GF-D8 (cell line): ENCODE measurements around the gene SLC8A1.

Experiments used
- DNase-seq: peaks from one replicate; lab custom pipeline; 2025; lab: John Stamatoyannopoulos, UW

The SLC8A1 gene

GRCh38 chr2:40352703-40353099 is 99.2 kb downstream of the SLC8A1 start:
- DNase-seq, result no peak

- DNase-seq, result no peak
These were observed 99.7 kb downstream of the SLC8A1 start for GRCh38 chr2:40352041-40352702.

- no peak for DNase-seq
These were observed 103.2 kb downstream of the SLC8A1 start for GRCh38 chr2:40348665-40349064.

DNA sequence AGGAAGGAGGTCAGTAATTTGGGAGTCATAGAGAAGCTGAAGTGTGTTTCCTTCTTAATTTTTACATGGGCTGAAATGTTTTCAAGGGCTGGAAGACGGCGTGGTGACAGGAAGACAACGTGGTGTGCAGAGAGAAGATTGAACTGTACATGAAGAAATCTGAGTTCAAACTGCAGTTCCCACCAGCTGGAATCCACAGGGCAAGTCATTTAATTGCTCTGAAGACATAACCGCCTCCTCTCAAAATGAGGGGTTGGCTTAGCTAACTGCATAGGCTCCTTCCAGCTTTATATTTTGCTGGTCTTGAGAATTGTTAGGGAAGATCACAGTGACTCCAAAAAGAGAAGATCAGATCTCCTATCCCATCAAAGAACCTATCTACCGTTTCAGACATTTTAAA is 103.9 kb downstream of the SLC8A1 start:
- no peak for DNase-seq

- DNase-seq, result no peak
These were observed 105.1 kb downstream of the SLC8A1 start for GRCh38 chr2:40346535-40347354.

- no peak for DNase-seq
These were observed 107.5 kb downstream of the SLC8A1 start for GRCh38 chr2:40344364-40344763.

DNA sequence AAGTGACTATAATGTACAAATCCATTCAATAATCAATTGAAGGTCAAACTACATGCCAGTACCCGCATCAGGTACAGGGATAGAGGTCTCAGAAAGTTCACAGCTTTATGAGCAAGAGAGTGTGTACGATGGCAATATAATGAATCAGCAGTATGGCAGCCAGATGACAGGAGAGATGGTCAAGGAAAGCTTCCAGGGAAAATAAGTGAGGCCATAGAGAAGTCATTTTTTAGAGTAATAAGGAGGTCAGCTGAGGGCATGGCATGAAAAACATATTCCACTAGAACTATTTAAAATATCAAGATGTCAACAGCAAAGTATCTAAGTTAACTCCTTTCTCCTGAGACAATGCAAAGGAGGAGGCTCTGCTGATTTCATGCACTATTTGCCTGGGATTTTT is 108.0 kb downstream of the SLC8A1 start:
- DNase-seq, result no peak

GRCh38 chr2:40341198-40341597 is 110.7 kb downstream of the SLC8A1 start:
- no peak for DNase-seq

DNA sequence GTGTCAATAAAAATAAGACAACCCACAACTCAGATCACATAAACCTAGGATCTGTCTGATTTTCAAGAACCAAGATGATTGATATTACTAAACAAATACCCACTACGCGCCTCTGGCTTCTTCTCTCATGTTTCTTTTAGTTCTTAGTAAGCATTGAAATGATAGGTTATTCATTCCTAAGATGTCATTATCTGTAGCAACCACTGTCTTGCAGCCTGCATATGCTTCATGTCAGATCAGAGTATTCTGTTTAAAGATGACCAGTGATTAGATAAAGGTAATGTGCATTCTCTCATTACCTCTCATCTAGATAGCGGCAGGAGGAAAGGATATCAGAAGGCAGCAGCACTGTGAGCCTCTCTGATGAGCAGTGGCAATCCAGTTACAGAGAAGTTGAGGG is 112.9 kb downstream of the SLC8A1 start:
- DNase-seq, result no peak

DNA sequence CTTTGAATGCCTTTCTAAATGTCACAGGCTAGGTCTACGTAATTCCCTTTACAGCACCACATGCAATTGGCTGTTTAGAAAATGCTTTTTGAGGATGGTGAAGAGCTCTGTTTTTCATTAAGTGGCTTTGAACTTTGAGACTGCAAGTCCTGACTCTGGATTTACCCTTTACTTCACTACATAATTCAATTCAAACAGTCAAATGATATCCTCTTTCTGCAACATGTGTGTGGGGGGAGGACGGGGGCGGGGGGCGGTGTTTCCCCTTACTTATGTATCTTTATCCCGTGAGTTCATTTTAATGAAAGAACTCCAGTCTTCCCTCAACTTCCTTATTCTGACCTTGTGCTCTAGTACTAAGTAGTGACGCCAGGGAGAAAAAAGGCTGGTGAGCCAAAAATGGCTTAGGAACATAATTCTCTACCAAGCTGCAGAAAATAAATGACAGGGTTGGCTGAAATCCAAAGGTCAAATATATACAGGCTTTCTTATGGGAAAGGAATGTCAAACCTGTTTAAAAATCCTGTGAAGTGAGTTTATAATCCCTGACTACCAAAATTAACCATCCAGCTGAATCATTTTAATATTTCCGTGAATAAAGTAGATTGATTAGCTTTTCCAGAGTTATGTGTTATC is 119.6 kb downstream of the SLC8A1 start:
- DNase-seq, result no peak

DNA sequence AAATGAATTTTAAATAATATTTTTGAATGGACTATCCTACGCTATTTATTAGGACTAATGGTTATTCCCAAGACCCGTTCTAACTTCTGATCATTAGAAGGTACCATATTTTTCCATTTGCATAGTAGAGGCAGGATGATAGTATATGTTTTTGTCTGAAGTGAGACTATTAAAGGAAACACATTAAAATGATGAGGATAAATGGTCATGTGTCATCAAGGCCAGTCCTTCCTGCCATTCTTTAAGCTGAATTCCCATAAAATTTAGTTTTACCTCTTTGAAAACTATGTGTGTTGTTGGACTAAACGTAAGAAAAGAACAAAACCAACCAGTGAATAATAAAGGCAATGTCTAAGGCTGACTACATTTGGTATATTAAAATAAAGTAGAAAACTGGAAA is 121.8 kb downstream of the SLC8A1 start:
- no peak for DNase-seq

GRCh38 chr2:40329739-40330030 is 122.2 kb downstream of the SLC8A1 start:
- DNase-seq, result no peak

DNA sequence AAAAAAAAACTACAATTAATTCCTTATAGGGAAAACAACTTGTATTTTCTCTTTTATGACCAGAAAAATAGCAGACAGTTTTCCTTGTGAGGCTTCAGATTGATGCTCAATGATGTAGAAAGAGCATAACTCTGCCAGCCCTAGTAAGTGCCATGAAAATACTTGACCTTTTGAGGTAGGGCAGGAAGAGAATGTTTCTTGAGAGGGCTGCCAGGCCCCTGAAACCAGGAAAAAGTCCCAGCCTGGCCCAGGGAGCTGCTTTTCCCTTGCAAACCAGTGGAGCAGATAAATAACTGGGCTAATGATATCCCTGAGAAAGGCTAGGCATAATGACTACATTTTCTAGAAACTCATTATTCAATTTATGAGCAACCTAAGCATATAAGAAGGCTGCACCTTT is 126.8 kb downstream of the SLC8A1 start:
- DNase-seq, result no peak

- DNase-seq, result no peak
These were observed 127.2 kb downstream of the SLC8A1 start for GRCh38 chr2:40324656-40325055.

DNA sequence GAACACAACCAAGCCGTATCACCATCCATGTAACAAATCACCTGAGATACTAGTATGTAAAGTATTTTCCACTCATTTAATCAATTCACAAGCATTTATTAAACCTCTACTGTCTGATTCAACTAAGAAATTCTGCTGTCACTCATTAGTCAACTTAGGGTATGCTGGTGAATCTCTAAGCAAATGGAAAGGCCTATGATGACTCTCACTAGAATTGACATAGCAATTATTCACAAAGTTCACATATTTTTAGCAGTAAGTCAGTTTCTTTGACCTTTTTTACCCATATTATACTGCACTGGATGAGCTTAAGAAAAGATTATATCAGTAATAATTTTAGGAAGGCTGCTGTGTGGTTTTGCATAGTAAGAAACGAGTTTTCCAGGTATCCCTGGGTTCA is 130.1 kb downstream of the SLC8A1 start:
- DNase-seq, result no peak

- DNase-seq, result no peak
These were observed 130.8 kb downstream of the SLC8A1 start for GRCh38 chr2:40321016-40321623.

DNA sequence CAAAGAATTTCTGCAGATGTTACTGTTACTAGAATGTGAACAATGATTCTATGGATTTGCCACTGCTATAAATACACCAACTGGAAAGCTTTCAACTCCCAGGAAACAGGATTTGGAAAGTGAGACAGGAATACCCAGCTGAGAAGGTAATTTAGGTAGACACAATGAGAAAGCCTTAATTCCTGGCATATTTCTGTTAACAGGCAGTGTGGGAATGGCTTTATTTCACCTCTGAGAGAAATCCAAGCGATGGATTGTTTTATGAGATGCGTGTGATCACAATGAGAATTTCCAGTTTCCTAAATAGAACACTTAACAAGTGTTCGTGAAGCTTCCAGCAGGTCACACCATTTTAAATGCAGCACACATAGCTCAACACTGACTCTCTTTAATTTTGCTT is 133.0 kb downstream of the SLC8A1 start:
- DNase-seq, result no peak

GRCh38 chr2:40317761-40318160 is 134.1 kb downstream of the SLC8A1 start:
- DNase-seq, result no peak

DNA sequence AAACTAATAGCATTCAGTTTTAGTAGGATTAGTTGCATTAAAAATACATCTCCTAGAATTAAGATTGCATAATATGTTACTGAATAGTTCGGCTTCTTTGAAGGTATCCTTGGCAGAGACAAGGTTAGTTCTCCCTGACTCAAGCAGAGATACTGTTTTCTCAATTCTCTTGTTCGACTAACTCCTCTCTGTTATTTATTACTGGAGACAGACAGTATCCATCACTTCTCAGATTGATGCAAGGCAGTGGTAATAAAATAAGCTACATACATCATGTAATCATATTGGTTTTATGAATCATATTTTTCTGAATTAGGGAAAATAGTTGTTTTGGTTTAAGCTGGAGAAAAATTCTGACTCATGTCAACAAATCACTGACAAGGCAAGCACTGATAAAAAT is 134.8 kb downstream of the SLC8A1 start:
- DNase-seq, result no peak

- no peak for DNase-seq
These were observed 135.3 kb downstream of the SLC8A1 start for GRCh38 chr2:40316620-40317019.

DNA sequence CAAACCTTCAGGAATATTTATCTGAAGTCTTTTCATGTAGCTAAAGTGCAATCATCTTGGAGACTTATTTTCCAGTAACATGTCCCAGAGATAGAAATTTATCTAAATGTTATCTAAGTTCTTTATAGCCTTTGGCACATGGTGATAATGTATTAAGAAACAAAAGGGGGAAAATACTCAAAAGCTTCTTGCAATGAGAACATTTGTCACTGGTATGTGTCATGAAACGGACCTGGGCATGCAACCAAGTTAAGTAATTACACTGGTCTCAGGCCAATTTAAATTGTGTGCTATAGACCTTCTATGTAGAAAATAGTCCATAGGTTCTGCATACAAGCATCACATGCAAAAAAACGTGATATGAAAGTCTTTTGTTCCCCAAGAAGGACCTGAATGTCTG is 136.2 kb downstream of the SLC8A1 start:
- no peak for DNase-seq

- no peak for DNase-seq
These were observed 140.9 kb downstream of the SLC8A1 start for GRCh38 chr2:40311026-40311425.

- no peak for DNase-seq
These were observed 141.6 kb downstream of the SLC8A1 start for GRCh38 chr2:40310303-40310702.
